Measurements from ENCODE around the gene QPRT.

The QPRT gene

DNA sequence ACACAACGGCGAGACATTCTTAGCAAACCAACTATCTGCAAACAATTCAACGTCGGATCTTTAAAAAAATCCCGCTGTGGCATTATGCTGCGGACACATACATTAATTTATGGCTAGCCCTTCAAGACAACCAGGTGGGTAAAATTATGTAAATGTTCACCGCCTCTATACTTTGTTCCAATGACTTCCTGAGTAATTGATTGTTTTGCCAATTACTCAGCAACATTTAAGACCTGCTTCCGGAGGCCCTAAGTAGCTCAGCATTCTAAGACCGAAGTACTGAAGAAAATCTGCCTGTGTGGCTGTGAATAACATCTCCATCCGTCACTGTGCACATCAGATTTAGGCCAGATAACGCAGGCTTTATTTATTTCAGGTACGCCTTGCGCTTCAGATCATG lies 23.3 kb downstream of the QPRT start:
- H3K4me1 ChIP-seq (ENCODE audit: control insufficient read depth, insufficient read depth, low read length), result no peaks in the 10 kb centered on the region
- H3K36me3 ChIP-seq (ENCODE audit: control insufficient read depth in 2 of 2, insufficient read depth in 1 of 2, low read length in 2 of 2), result peaks cover 0 to 3% of the 10 kb centered on the region in 2 experiments; a peak in 1 of 3 replicates
- H3K27ac ChIP-seq (ENCODE audit: extremely low read depth, low read depth, low read length), result no peak overlapping the region
- CTCF ChIA-PET, result interaction anchor here (0.6 to 5.2 kb wide), 7 partner anchors 20 to 330 kb away, joined by 3 to 47 read pairs (median 4); no protein-coding TSS in a partner anchor
- no peak overlapping the region for H3K4me3 ChIP-seq (ENCODE audit: low read depth, low read length)
- no peaks in the 10 kb centered on the region for H3K9me3 ChIP-seq (ENCODE audit: control insufficient read depth, insufficient read depth, low read depth, low read length)
- TF ChIP-seq ZFP41 (tag by site-specific recombination; IDR thresholded peaks at IDR 0.05; ENCODE audit: borderline replicate concordance), result no peak
- TF ChIP-seq ZBTB48 (tag by site-specific recombination; IDR thresholded peaks at IDR 0.05), result no peak
- no peak for TF ChIP-seq ZNF426 (tag by site-specific recombination; IDR thresholded peaks at IDR 0.05)
- TF ChIP-seq, protein P1, sequence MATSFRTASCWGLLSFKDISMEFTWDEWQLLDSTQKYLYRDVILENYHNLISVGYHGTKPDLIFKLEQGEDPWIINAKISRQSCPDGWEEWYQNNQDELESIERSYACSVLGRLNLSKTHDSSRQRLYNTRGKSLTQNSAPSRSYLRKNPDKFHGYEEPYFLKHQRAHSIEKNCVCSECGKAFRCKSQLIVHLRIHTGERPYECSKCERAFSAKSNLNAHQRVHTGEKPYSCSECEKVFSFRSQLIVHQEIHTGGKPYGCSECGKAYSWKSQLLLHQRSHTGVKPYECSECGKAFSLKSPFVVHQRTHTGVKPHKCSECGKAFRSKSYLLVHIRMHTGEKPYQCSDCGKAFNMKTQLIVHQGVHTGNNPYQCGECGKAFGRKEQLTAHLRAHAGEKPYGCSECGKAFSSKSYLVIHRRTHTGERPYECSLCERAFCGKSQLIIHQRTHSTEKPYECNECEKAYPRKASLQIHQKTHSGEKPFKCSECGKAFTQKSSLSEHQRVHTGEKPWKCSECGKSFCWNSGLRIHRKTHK (tag by site-specific recombination; IDR thresholded peaks at IDR 0.05), result no peak
- TF ChIP-seq KLF16 (tag by site-specific recombination; IDR thresholded peaks at IDR 0.05), result no peak
- TF ChIP-seq ELK4 (IDR thresholded peaks at IDR 0.05; ENCODE audit: borderline replicate concordance, low read depth, low read length), result no peak
- no peak for TF ChIP-seq ZNF138 (tag by site-specific recombination; IDR thresholded peaks at IDR 0.05; ENCODE audit: borderline replicate concordance)
- no peak for TF ChIP-seq ZNF830 (tag by site-specific recombination; IDR thresholded peaks at IDR 0.05; ENCODE audit: low read depth)
- no peak for TF ChIP-seq ZNF19 (tag by site-specific recombination; IDR thresholded peaks at IDR 0.05; ENCODE audit: low read depth)
- TF ChIP-seq MYNN (tag by site-specific recombination; IDR thresholded peaks at IDR 0.05; ENCODE audit: borderline replicate concordance), result no peak
- TF ChIP-seq, protein P2, sequence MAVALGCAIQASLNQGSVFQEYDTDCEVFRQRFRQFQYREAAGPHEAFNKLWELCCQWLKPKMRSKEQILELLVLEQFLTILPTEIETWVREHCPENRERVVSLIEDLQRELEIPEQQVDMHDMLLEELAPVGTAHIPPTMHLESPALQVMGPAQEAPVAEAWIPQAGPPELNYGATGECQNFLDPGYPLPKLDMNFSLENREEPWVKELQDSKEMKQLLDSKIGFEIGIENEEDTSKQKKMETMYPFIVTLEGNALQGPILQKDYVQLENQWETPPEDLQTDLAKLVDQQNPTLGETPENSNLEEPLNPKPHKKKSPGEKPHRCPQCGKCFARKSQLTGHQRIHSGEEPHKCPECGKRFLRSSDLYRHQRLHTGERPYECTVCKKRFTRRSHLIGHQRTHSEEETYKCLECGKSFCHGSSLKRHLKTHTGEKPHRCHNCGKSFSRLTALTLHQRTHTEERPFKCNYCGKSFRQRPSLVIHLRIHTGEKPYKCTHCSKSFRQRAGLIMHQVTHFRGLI (tag by site-specific recombination; IDR thresholded peaks at IDR 0.05), result no peak
- TF ChIP-seq SCRT2 (tag by site-specific recombination; IDR thresholded peaks at IDR 0.05), result no peak
- no peak for TF ChIP-seq HOXA7 (CRISPR knock-in tag; IDR thresholded peaks at IDR 0.05; ENCODE audit: borderline replicate concordance)
- TF ChIP-seq ZNF768 (tag by site-specific recombination; IDR thresholded peaks at IDR 0.05), result no peak
- no peak for TF ChIP-seq ZNF292 (tag by site-specific recombination; IDR thresholded peaks at IDR 0.05; ENCODE audit: borderline replicate concordance, low read depth)
- no peak for TF ChIP-seq SP3 (tag by site-specific recombination; IDR thresholded peaks at IDR 0.05)
- TF ChIP-seq TRIM28 (IDR thresholded peaks at IDR 0.05; ENCODE audit: borderline replicate concordance, low read length), result no peak
- TF ChIP-seq ZNF423 (tag by site-specific recombination; IDR thresholded peaks at IDR 0.05), result no peak
- no peak for TF ChIP-seq ZNF660 (tag by site-specific recombination; IDR thresholded peaks at IDR 0.05)
- POLR2A ChIA-PET, result no interaction called here

DNA sequence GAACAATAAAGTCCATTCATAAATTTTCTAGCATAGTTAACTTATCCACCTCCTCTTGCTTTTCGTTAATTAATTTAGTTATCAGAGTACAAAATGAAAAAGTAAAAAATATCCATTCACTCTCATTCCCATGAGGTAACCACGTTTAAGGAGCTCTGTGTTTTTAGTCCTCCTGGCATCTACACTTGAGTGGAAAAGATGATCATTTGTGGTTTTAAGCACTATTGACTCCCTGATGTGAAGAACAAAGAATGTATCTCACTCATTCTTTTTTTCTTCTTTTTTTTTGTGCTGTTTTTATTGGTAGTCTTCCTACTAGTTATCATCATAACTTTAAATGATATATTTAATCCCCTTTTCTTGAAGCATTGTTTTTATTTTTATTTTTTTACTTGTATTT lies 26.1 kb downstream of the QPRT start:
- no peaks in the 10 kb centered on the region for H3K4me1 ChIP-seq (ENCODE audit: control insufficient read depth, insufficient read depth, low read length)
- ChIA-PET CTCF (interaction anchor here (0.7 to 1.8 kb wide), 5 partner anchors 9 to 695 kb away, joined by 3 to 7 read pairs (median 4); no protein-coding TSS in a partner anchor), POLR2A (no interaction called here)
- H3K9me3 ChIP-seq (ENCODE audit: control insufficient read depth, insufficient read depth, low read depth, low read length), result no peaks in the 10 kb centered on the region
- TF ChIP-seq, protein P3, sequence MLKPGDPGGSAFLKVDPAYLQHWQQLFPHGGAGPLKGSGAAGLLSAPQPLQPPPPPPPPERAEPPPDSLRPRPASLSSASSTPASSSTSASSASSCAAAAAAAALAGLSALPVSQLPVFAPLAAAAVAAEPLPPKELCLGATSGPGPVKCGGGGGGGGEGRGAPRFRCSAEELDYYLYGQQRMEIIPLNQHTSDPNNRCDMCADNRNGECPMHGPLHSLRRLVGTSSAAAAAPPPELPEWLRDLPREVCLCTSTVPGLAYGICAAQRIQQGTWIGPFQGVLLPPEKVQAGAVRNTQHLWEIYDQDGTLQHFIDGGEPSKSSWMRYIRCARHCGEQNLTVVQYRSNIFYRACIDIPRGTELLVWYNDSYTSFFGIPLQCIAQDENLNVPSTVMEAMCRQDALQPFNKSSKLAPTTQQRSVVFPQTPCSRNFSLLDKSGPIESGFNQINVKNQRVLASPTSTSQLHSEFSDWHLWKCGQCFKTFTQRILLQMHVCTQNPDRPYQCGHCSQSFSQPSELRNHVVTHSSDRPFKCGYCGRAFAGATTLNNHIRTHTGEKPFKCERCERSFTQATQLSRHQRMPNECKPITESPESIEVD (tag by site-specific recombination; IDR thresholded peaks at IDR 0.05), result 0 out of 2 replicates have a peak, but pooled peaks have one; percentile 25
- no peak for TF ChIP-seq ZNF76 (tag by site-specific recombination; IDR thresholded peaks at IDR 0.05; ENCODE audit: borderline replicate concordance, low read depth)
- no peak overlapping the region for H3K27ac ChIP-seq (ENCODE audit: extremely low read depth, low read depth, low read length)
- H3K36me3 ChIP-seq (ENCODE audit: control insufficient read depth in 2 of 2, insufficient read depth in 1 of 2, low read length in 2 of 2), result no peaks in the 10 kb centered on the region
- H3K4me3 ChIP-seq (ENCODE audit: low read depth, low read length), result no peak overlapping the region
